Stimulated activated CD4-positive, alpha-beta T cell treated with anti-CD3 and anti-CD28 coated beads, Interleukin-2, amount 100 ng/mL, for 4 hours (primary cell): ENCODE results near the gene KIF4A.
"Not testable (repeated sequence)": the region's sequence is repeated elsewhere in the genome, so short reads cannot be mapped to it uniquely, and the experiment has no call there.

Source experiments
- DNase-seq: peaks from one replicate; pipeline ENCODE4 v3.0.0-alpha.2; 2020; ENCODE audit warnings: low read depth

Gene KIF4A

DNA sequence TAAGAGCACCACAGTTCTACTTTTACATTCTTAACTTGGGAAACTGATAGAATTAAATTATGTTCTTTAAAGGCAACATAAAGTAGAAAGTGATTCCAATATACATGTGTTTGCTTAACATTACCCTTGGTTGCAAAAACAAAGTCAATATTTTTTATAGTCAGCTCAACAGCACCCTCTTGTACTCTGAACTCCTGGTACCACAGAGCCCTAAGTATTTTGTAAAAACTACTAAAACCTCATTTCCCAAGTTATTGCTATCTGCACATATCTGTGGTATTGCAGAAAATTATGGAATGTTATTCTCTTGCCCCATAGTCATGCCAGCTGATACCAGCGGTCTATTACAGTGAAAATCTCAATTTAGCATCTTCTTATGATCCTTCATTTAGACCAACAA lies 2.9 kb downstream of the KIF4A start:
- DNase-seq = no peak

DNA sequence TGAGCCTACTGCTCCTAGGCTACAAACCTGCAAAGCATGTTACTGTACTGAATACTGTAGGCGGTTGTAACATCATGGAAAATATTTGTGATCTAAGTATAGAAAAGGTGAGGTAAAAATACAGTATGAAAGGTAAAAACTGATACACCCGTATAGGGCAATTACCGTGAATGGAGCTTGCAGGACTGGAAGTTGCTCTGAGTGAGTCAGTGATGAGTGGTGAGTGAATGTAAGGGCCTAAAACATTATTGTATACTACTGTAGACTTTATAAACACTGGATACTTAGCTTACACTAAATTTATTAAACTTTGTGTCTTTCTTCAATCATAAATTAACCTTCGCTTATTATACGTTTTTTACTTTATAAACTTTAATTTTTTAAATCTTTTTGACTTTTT lies 3.7 kb downstream of the KIF4A start:
- DNase-seq = no peak

DNA sequence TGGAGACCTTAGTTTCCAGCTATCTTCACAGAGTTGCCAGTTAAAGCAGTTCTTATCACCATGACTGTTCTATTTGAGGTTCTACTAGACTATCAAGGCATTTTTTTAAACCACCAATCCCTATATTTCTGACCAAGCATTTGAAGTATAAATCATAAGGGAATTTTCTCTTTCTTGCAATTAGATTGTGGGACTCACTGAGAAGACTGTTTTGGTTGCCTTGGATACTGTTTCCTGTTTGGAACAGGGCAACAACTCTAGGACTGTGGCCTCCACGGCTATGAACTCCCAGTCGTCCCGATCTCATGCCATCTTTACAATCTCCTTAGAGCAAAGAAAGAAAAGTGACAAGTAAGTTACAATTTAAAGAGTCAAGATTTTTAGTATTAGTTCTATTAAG lies 11.8 kb downstream of the KIF4A start:
- no peak for DNase-seq

DNA sequence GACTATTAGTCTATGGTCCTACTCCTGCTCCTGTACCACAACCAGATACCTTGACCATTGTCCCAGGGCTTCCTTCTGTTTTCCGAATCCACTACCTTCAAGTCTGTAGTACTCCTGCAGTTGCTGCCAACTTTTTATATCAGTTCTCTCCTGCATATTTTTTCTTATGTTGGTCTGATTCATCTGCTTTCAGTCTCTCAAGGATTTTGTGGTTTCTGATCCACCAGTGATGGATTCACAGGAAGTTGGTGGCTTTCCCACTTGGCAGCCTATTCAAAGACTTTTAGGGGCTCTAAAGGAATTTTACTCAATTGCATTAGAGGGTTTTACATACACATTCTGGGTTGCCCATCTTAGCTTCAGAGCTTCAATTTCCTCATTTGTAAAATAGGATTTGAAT lies 23.6 kb downstream of the KIF4A start:
- no peak for DNase-seq

- DNase-seq = no peak
These were observed 32.9 kb downstream of the KIF4A start for GRCh38 chrX:70322784-70323183.

- DNase-seq = not testable (repeated sequence)
These were observed 33.7 kb downstream of the KIF4A start for GRCh38 chrX:70323628-70324027.

DNA sequence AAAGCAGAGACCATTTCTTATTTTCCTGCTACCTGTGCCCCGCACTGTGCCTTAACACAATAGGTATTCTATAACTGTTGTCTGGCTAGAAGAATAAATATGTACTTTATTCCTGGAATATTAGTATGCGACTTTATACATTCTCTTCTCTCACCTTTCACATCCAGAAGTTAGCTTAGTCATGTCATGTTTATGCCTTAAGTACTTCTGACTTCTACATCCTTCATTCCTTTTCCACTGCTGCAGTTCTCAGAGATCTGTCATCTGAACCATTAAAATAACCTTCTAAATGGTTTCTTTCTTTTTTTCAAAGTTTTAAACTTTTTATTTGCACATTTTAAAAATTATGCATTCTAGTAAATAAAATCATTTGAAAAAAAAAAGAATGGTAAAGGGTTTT lies 34.4 kb downstream of the KIF4A start:
- no peak for DNase-seq

DNA sequence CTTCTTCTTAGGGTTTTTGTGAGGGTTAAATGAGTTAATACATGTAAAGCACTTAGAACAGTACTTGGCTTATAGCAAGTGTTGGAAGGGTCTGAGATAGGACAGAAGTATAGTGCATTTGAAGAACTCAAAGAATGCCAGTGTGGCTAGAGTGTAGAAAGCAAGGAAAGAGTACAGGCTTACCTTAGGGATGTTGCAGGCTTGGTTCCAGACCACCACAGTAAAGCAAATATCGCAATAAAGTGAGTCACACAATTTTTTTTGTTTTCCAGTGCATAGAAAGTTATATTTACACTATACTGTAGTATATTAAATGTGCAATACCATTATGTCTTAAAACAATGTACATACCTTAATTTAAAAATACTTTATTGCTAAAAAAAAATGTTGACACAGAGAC lies 41.3 kb downstream of the KIF4A start:
- no peak for DNase-seq

- DNase-seq = no peak
These were observed 42.7 kb downstream of the KIF4A start for GRCh38 chrX:70332600-70332999.

DNA sequence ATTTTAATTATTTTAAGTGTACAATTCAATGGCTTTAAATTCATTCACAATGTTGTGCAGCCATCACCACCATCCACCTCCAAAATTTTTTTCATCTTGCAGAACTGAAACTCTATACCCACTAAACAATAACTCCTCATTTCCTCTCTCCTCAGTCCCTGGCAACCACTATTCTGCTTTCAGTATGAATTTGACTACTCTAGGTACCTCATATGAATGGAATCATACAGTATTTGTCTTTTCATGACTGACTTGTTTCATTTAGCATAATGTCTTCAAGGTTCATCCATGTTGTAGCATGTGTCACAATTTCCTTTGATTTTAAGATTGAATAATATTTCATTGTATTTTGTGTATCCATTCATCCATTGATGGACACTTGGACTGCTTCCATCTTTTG lies 46.9 kb downstream of the KIF4A start:
- DNase-seq = no peak

DNA sequence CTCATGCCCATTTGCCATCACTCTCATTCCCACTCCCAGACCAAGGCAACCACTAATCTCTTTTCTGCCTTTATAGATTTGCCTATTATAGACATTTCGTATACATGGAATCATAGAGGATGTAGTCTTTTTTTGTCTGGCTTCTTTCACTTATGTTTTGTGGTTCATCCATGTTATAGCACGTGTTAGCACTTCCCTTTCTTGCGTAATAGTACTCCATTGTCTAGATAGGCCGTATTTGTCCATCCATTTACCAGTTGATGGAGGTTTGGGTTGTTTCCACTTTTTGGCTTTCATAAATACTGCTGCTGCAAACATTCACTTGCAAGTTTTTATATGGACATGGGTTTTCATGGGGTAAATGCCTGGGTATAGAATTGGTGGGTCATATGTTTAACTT lies 48.4 kb downstream of the KIF4A start:
- DNase-seq = no peak

DNA sequence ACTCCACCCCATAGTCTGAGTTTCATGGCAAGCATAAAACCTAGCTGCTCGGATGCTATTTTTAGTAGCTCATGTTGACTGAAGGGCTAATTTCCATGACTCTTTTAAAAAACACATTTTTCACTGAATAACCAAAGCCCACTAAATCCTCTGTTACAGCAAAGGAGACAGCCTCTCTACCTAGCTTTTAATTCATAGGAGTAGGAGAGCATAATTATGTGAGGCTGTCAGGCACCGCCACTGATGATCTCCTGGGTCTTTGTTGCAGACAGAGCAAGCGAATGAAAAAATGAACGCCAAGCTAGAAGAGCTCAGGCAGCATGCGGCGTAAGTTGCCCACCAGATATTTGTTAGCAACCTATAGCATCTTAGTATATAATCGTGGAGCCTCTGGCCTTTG lies 53.5 kb downstream of the KIF4A start:
- DNase-seq = no peak

- DNase-seq = no peak
These were observed 56.6 kb downstream of the KIF4A start for GRCh38 chrX:70346418-70347070.

- not testable (repeated sequence) for DNase-seq
These were observed 58.9 kb downstream of the KIF4A start for GRCh38 chrX:70348825-70349224.

GRCh38 chrX:70349367-70350125 lies 59.6 kb downstream of the KIF4A start:
- not testable (repeated sequence) for DNase-seq

- DNase-seq = no peak
These were observed 62.6 kb downstream of the KIF4A start for GRCh38 chrX:70352496-70352895.

- no peak for DNase-seq
These were observed 63.6 kb downstream of the KIF4A start for GRCh38 chrX:70353514-70353913.

- no peak for DNase-seq
These were observed 64.8 kb downstream of the KIF4A start for GRCh38 chrX:70354716-70355115.

- DNase-seq = no peak
These were observed 69.6 kb downstream of the KIF4A start for GRCh38 chrX:70359458-70359857.

- no peak for DNase-seq
These were observed 70.5 kb downstream of the KIF4A start for GRCh38 chrX:70360366-70360765.

DNA sequence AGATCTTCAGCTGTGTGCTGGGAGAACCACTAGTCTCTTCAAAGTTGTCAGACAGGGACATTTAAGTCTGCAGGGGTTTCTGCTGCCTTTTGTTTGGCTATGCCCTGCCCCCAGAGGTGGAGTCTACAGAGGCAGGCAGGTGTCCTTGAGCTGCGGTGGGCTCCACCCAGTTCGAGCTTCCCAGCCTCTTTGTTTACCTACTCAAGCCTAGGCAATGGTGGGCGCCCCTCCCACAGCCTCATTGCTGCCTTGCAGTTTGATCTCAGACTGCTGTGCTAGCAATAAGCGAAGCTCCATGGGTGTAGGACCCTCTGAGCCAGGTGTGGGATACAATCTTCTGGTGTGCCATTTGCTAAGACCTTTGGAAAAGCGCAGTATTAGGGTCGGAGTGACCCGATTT lies 78.8 kb downstream of the KIF4A start:
- not testable (repeated sequence) for DNase-seq

- DNase-seq = no peak
These were observed 96.3 kb downstream of the KIF4A start for GRCh38 chrX:70386235-70386634.

DNA sequence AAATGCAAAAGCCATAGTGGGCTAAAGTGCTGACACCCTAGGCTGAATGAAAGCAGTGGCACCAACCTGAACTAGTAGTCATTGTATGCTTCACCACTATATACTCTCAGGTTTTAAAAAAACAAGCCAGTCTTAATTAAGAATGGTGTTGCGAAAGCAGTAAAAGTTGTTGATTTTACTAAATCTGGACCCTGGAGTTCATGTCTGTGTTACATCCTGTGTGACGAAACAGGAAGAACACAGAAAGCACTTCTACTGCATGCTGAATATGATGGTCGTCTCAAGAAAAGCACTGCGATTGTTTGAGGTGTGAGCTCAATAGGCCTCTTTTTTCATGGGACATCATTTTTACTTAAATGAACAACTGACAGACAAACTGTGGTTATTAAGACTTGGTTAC lies 109.0 kb downstream of the KIF4A start:
- DNase-seq = no peak

DNA sequence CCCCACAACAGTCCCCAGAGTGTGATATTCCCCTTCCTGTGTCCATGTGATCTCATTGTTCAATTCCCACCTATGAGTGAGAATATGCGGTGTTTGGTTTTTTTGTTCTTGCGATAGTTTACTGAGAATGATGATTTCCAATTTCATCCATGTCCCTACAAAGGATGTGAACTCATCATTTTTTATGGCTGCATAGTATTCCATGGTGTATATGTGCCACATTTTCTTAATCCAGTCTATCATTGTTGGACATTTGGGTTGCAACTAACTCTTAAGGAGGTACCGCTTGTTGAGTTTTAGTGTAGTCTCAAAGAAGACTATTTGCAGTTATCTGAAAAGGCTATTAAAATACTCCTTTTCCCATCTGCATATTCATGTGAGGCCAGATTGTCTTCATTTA lies 110.3 kb downstream of the KIF4A start:
- not testable (repeated sequence) for DNase-seq
